Activated T-helper 1 cell treated with anti-CD3 and anti-CD28 coated beads, Interleukin-12 subunit alpha, Interleukin-12 subunit beta, Interleukin-2, Interleukin-4 antibody, amounts not matched to agents 30 ng/mL and 10 ng/mL and 1 ng/mL, durations not matched to agents 14 hours and 24 hours and 36 hours (primary cell): Measurements from ENCODE around the gene CAPN2. TPM values are rescaled to one million over a fixed set of nuclear protein-coding genes. Genes with fewer than 3 reads are reported as not detected.

Experiments
- DNase-seq: peaks from one replicate; pipeline ENCODE4 v3.0.0; 2021; ENCODE audit warnings: low spot score
- H3K27ac Mint-ChIP-seq: one replicate; pipeline ENCODE4 v1.8.0; 2021; ENCODE audit warnings: mild to moderate bottlenecking, mixed read lengths
- H3K27me3 Mint-ChIP-seq: one replicate; pipeline ENCODE4 v1.8.0; 2022; ENCODE audit warnings: mild to moderate bottlenecking, moderate library complexity, mixed read lengths; ENCODE audit not compliant: insufficient read depth
- H3K36me3 Mint-ChIP-seq: one replicate; pipeline ENCODE4 v1.8.0; 2021; ENCODE audit warnings: low read depth, mixed read lengths
- H3K4me1 Mint-ChIP-seq: one replicate; pipeline ENCODE4 v1.8.0; 2021; ENCODE audit warnings: low read depth, mixed read lengths
- H3K4me3 Mint-ChIP-seq: one replicate; pipeline ENCODE4 v1.8.0; 2021; ENCODE audit warnings: mild to moderate bottlenecking, moderate library complexity, mixed read lengths
- H3K9me3 Mint-ChIP-seq: one replicate; pipeline ENCODE4 v1.8.0; 2021; ENCODE audit warnings: mixed read lengths
- intact Hi-C: fragments of 100-400 bp; cut with micrococcal nuclease; formaldehyde crosslinking; loops from one replicate; pipeline ENCODE4 v1.15.1; 2024
- total RNA-seq: library from RNA; stranded (reverse); gene quantifications from 2 replicates; pipeline ENCODE4 v1.2.3, GENCODE V29; 2022

Gene CAPN2
- total RNA-seq, 1 donor from 2014 or later: 66.3 TPM

- H3K36me3 Mint-ChIP-seq: no peaks in the 10 kb centered on the region
- no peak for DNase-seq
- intact Hi-C loops: loop anchor here (1.0 kb wide), 1 partner anchor 551 kb away; no protein-coding TSS in a partner anchor
- no peak overlapping the region for H3K27ac Mint-ChIP-seq
- peaks cover 8% of the 10 kb centered on the region for H3K9me3 Mint-ChIP-seq
- no peaks in the 10 kb centered on the region for H3K4me1 Mint-ChIP-seq
- H3K4me3 Mint-ChIP-seq: no peak overlapping the region
- peaks cover 22% of the 10 kb centered on the region for H3K27me3 Mint-ChIP-seq
Observed at GRCh38 chr1:223683586-223684487, 28.5 kb upstream of the CAPN2 start.

GRCh38 chr1:223684488-223684792, 27.9 kb upstream of the CAPN2 start:
- no peaks in the 10 kb centered on the region for H3K4me1 Mint-ChIP-seq
- intact Hi-C loops: loop anchor here (1.0 kb wide), 1 partner anchor 551 kb away; no protein-coding TSS in a partner anchor
- H3K4me3 Mint-ChIP-seq: no peak overlapping the region
- H3K27ac Mint-ChIP-seq: no peak overlapping the region
- DNase-seq: no peak
- H3K36me3 Mint-ChIP-seq: no peaks in the 10 kb centered on the region
- peaks cover 8% of the 10 kb centered on the region for H3K9me3 Mint-ChIP-seq
- peaks cover 21% of the 10 kb centered on the region for H3K27me3 Mint-ChIP-seq

GRCh38 chr1:223691121-223691520, 21.2 kb upstream of the CAPN2 start:
- H3K4me1 Mint-ChIP-seq: no peaks in the 10 kb centered on the region
- intact Hi-C loops: no loop called here
- DNase-seq: no peak
- peaks cover 15% of the 10 kb centered on the region for H3K27me3 Mint-ChIP-seq
- no peak overlapping the region for H3K27ac Mint-ChIP-seq
- no peaks in the 10 kb centered on the region for H3K36me3 Mint-ChIP-seq
- H3K4me3 Mint-ChIP-seq: no peak overlapping the region
- H3K9me3 Mint-ChIP-seq: peaks cover 8% of the 10 kb centered on the region

- H3K4me1 Mint-ChIP-seq: peaks cover 11% of the 10 kb centered on the region
- H3K27me3 Mint-ChIP-seq: peaks cover 11% of the 10 kb centered on the region
- no peak for DNase-seq
- H3K4me3 Mint-ChIP-seq: no peak overlapping the region
- no peaks in the 10 kb centered on the region for H3K36me3 Mint-ChIP-seq
- intact Hi-C loops: loop anchor here (5.0 kb wide), 1 partner anchor 417 kb away; the partner anchor contains the start of gene FBXO28
- H3K27ac Mint-ChIP-seq: no peak overlapping the region
- no peaks in the 10 kb centered on the region for H3K9me3 Mint-ChIP-seq
Observed at GRCh38 chr1:223695014-223695548, 17.3 kb upstream of the CAPN2 start.

GRCh38 chr1:223695941-223696340, 16.4 kb upstream of the CAPN2 start:
- no peak overlapping the region for H3K27ac Mint-ChIP-seq
- H3K36me3 Mint-ChIP-seq: no peaks in the 10 kb centered on the region
- H3K27me3 Mint-ChIP-seq: peaks cover 11% of the 10 kb centered on the region
- DNase-seq: no peak
- peaks cover 17% of the 10 kb centered on the region for H3K4me1 Mint-ChIP-seq
- H3K9me3 Mint-ChIP-seq: no peaks in the 10 kb centered on the region
- intact Hi-C loops: loop anchor here (5.0 kb wide), 1 partner anchor 416 kb away; the partner anchor contains the start of gene FBXO28
- no peak overlapping the region for H3K4me3 Mint-ChIP-seq

- no peak for DNase-seq
- Mint-ChIP-seq H3K9me3 (no peaks in the 10 kb centered on the region), H3K4me3 (no peak overlapping the region), H3K27ac (peak overlapping the region; percentile 83), H3K27me3 (peaks cover 4% of the 10 kb centered on the region), H3K36me3 (no peaks in the 10 kb centered on the region), H3K4me1 (peaks cover 53% of the 10 kb centered on the region)
- intact Hi-C loops: loop anchor here (2.0 kb wide), 1 partner anchor 292 kb away; no protein-coding TSS in a partner anchor
Observed at GRCh38 chr1:223700388-223700918, 11.9 kb upstream of the CAPN2 start.

- Mint-ChIP-seq H3K4me3 (no peak overlapping the region), H3K27me3 (peaks cover 4% of the 10 kb centered on the region), H3K36me3 (no peaks in the 10 kb centered on the region), H3K9me3 (no peaks in the 10 kb centered on the region), H3K4me1 (peaks cover 54% of the 10 kb centered on the region), H3K27ac (peak overlapping the region; percentile 83)
- DNase-seq: no peak
- intact Hi-C loops: loop anchor here (2.0 kb wide), 1 partner anchor 292 kb away; no protein-coding TSS in a partner anchor
Observed at GRCh38 chr1:223700942-223701637, 11.2 kb upstream of the CAPN2 start.

- Mint-ChIP-seq H3K4me1 (peaks cover 59% of the 10 kb centered on the region), H3K9me3 (no peaks in the 10 kb centered on the region), H3K36me3 (peaks cover 2% of the 10 kb centered on the region), H3K27me3 (peaks cover 2% of the 10 kb centered on the region), H3K4me3 (no peak overlapping the region), H3K27ac (peak overlapping the region; percentile 73)
- intact Hi-C loops: loop anchor here (1.0 kb wide), 3 partner anchors 9 to 129 kb away; partner anchors contain the start of gene CAPN2
- DNase-seq: no peak
Observed at GRCh38 chr1:223702735-223703667, 9.3 kb upstream of the CAPN2 start.

- peaks cover 2% of the 10 kb centered on the region for H3K36me3 Mint-ChIP-seq
- no peaks in the 10 kb centered on the region for H3K9me3 Mint-ChIP-seq
- H3K27me3 Mint-ChIP-seq: peaks cover 2% of the 10 kb centered on the region
- H3K4me1 Mint-ChIP-seq: peaks cover 57% of the 10 kb centered on the region
- DNase-seq: no peak
- no peak overlapping the region for H3K4me3 Mint-ChIP-seq
- intact Hi-C loops: loop anchor here (1.0 kb wide), 3 partner anchors 9 to 129 kb away; partner anchors contain the start of gene CAPN2
- H3K27ac Mint-ChIP-seq: peak overlapping the region; percentile 36
Observed at GRCh38 chr1:223703668-223704013, 8.7 kb upstream of the CAPN2 start.

- intact Hi-C loops: no loop called here
- DNase-seq: no peak
Observed at GRCh38 chr1:223704921-223705878, 7.1 kb upstream of the CAPN2 start.

More at GRCh38 chr1:223704921-223705878, 7.1 kb upstream of the CAPN2 start:
- H3K27ac Mint-ChIP-seq: no peak overlapping the region
- no peak overlapping the region for H3K4me3 Mint-ChIP-seq
- H3K36me3 Mint-ChIP-seq: peaks cover 2% of the 10 kb centered on the region
- peaks cover 4% of the 10 kb centered on the region for H3K27me3 Mint-ChIP-seq
- H3K9me3 Mint-ChIP-seq: no peaks in the 10 kb centered on the region
- H3K4me1 Mint-ChIP-seq: peaks cover 57% of the 10 kb centered on the region
